Right lobe of liver (tissue), 6 donors: ENCODE results near the gene INPP5J. TPM values are rescaled to one million over a fixed set of nuclear protein-coding genes. Genes with fewer than 3 reads are reported as not detected.

Source experiments
- ATAC-seq, 4 donors: fragments of 200-7000 bp; cut with Tn5 transposase; one replicate each; pipeline ENCODE4 v1.9.1; 2020; ENCODE audit warnings: mild to moderate bottlenecking in 4 of 4, moderate library complexity in 4 of 4
- DNase-seq, 3 donors: peaks; one replicate each; pipeline ENCODE4 v3.0.0-alpha.2; 2020
- H3K27ac ChIP-seq, 3 donors: fragments of 200-600 bp; one replicate each; pipeline ENCODE4 v1.8.0; 2022
- H3K27me3 ChIP-seq, 2 donors: fragments of 200-600 bp; one replicate each; pipeline ENCODE4 v1.8.0; 2022
- H3K36me3 ChIP-seq, 4 donors: fragments of 200-600 bp; sonication (generic) in 1 of 4; one replicate each; pipeline versions ENCODE4 v1.5.1 to v1.8.0; 2017 to 2022; ENCODE audit warnings: control low read depth in 1 of 4
- H3K4me1 ChIP-seq, 4 donors: fragments of 200-600 bp; sonication (generic) in 1 of 4; one replicate each; pipeline versions ENCODE4 v1.5.1 to v1.8.0; 2017 to 2022; ENCODE audit warnings: control low read depth in 1 of 4
- H3K4me3 ChIP-seq, 3 donors: fragments of 200-600 bp; one replicate each; pipeline ENCODE4 v1.8.0; 2022
- H3K9me3 ChIP-seq, 4 donors: fragments of 200-600 bp; sonication (generic) in 1 of 4; one replicate each; pipeline versions ENCODE4 v1.5.1 to v1.8.0; 2017 to 2022; ENCODE audit warnings: control low read depth in 1 of 4
- POLR2A ChIP-seq: fragments of 450-650 bp; IDR thresholded peaks from one replicate; pipeline ENCODE4 v1.6.1; 2017; ENCODE audit warnings: antibody characterized with exemption, mild to moderate bottlenecking
- WGBS: methylation state at CpG from one replicate; pipeline ENCODE4 v1.1.6; 2018; ENCODE audit warnings: low coverage, low lambda C conversion rate; ENCODE audit not compliant: insufficient coverage; ENCODE audit errors: missing lambda C conversion rate; 5-methylcytosine and 5-hydroxymethylcytosine counted together
- intact Hi-C, 2 donors: fragments of 100-400 bp; cut with DNase I; formaldehyde crosslinking; loops; one replicate each; pipeline versions ENCODE4 v1.11.2 to v1.14.1; 2022
- total RNA-seq, 6 experiments: library from RNA; depleted of rRNA in 2 of 6; stranded (reverse); fragments of >200 nt in 2 of 6; fragmentation: NEBNext Ultra II Directional in 3 of 6; extraction: Animal tissue kit (Norgen Biotek cat#: 25700) in 3 of 6; gene quantifications; one replicate each; pipeline versions ENCODE4 v1.1.0 to v1.2.4, GENCODE V29; 2016 to 2023
- TF ChIP-seq, protein P1 (sequence below), 4 donors: fragments of 200-600 bp in 3 of 4; fragments of 450-650 bp in 1 of 4; IDR thresholded peaks; one replicate each; pipeline versions ENCODE4 v1.5.1 to v1.8.0; 2016 to 2022; ENCODE audit warnings: antibody characterized with exemption in 4 of 4, mild to moderate bottlenecking in 2 of 4
- donor health status: DM: no; HTN: yes; CAD: no.
- donor health status: DM: no; HTN: no; CAD: no.
- donor health status: DM: no; HTN: no; CAD: no.
- donor health status: DM: no; HTN: yes; CAD: no.
- donor health status: DM: no; HTN: yes; CAD: no.

INPP5J gene
- total RNA-seq, 6 experiments from 2014 or later, result 0.12 to 0.49 (median 0.26) TPM; not detected in 2

DNA sequence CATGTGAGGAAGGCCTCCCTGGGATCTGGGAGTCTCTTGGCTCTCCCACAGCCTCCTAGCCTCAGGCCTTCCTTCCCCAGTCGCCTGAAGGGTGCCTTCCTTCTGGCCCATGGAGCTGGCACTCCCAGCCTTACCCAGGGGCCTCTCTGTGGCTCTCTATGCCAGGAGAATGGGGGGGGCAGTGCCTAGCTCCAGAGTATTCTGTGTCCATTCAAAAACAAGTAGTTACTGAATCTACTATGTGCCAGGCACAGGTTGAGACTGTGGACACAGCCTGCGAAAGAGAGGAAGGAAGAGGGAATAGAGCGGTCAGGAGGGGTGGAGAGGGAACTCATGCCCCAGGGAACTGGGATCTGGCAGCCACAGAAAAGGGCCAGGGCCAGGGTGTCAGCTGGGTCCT, 20.3 kb downstream of the INPP5J start:
- intact Hi-C loops, result loop anchor here in 1 of 2 donors (10.0 kb wide), 1 partner anchor 48 kb away; no protein-coding TSS in a partner anchor

DNA sequence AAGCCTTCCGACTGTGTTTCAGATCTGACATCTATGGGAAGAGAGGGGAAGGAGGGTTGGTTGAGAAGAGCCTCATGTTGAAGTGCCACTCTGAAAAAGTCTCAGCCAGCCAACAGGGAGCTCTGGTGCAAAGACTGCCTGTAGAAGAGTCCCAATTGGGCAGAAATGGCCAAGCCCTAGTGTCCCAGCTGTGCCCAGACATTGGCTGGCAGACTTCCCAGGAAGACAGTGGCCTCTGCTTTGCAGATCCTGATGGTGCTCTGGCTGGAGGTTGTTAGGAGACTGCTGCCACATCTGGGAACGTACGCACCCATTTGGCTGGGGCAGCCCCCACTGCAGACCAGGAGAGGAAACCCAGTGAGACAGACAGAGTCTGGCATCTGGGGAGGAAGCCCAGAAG, 20.8 kb downstream of the INPP5J start:
- WGBS, result 40% methylated on average over 1 of the region's 3 CpGs
- H3K4me3 ChIP-seq, result no peak overlapping the region
- no peak overlapping the region for H3K27ac ChIP-seq
- H3K27me3 ChIP-seq, result no peaks in the 10 kb centered on the region
- DNase-seq, result no peak
- H3K4me1 ChIP-seq, result no peaks in the 10 kb centered on the region
- no peaks in the 10 kb centered on the region for H3K36me3 ChIP-seq
- intact Hi-C loops, result loop anchor here in 1 of 2 donors (10.0 kb wide), 1 partner anchor 49 kb away; no protein-coding TSS in a partner anchor
- TF ChIP-seq, protein P1, sequence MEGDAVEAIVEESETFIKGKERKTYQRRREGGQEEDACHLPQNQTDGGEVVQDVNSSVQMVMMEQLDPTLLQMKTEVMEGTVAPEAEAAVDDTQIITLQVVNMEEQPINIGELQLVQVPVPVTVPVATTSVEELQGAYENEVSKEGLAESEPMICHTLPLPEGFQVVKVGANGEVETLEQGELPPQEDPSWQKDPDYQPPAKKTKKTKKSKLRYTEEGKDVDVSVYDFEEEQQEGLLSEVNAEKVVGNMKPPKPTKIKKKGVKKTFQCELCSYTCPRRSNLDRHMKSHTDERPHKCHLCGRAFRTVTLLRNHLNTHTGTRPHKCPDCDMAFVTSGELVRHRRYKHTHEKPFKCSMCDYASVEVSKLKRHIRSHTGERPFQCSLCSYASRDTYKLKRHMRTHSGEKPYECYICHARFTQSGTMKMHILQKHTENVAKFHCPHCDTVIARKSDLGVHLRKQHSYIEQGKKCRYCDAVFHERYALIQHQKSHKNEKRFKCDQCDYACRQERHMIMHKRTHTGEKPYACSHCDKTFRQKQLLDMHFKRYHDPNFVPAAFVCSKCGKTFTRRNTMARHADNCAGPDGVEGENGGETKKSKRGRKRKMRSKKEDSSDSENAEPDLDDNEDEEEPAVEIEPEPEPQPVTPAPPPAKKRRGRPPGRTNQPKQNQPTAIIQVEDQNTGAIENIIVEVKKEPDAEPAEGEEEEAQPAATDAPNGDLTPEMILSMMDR (IDR thresholded peaks at IDR 0.05), result no peak
- no peak for TF ChIP-seq POLR2A
- peak in 1 of 4 donors; percentile 39 for ATAC-seq
- H3K9me3 ChIP-seq, result no peaks in the 10 kb centered on the region

More for the DNA sequence above, 20.3 kb downstream of the INPP5J start:
- H3K27me3 ChIP-seq, result no peaks in the 10 kb centered on the region
- H3K4me3 ChIP-seq, result no peak overlapping the region
- ATAC-seq (no peak), DNase-seq (no peak)
- TF ChIP-seq POLR2A, result no peak
- TF ChIP-seq, protein P1 (IDR thresholded peaks at IDR 0.05), result no peak
- WGBS, result 77% methylated on average over 3 of the region's 3 CpGs
- no peaks in the 10 kb centered on the region for H3K36me3 ChIP-seq
- H3K9me3 ChIP-seq, result no peaks in the 10 kb centered on the region
- H3K4me1 ChIP-seq, result no peaks in the 10 kb centered on the region
- H3K27ac ChIP-seq, result no peak overlapping the region

GRCh38 chr22:31144223-31144622, 21.5 kb downstream of the INPP5J start:
- intact Hi-C loops, result loop anchor here in 1 of 2 donors (10.0 kb wide), 1 partner anchor 49 kb away; no protein-coding TSS in a partner anchor
- no peak for DNase-seq
- TF ChIP-seq, protein P1 (IDR thresholded peaks at IDR 0.05), result no peak
- no peak for TF ChIP-seq POLR2A

GRCh38 chr22:31148488-31148887, 25.7 kb downstream of the INPP5J start:
- Histone ChIP-seq H3K36me3 (no peaks in the 10 kb centered on the region), H3K4me3 (no peak overlapping the region), H3K27me3 (no peaks in the 10 kb centered on the region), H3K9me3 (no peaks in the 10 kb centered on the region), H3K4me1 (no peaks in the 10 kb centered on the region), H3K27ac (no peak overlapping the region)
- 100% methylated on average over 1 of the region's 1 CpG for WGBS
- no peak for TF ChIP-seq POLR2A
- TF ChIP-seq, protein P1 (IDR thresholded peaks at IDR 0.05), result no peak
- intact Hi-C loops, result loop anchor here in 1 of 2 donors (10.0 kb wide), 1 partner anchor 54 kb away; no protein-coding TSS in a partner anchor
- no peak for DNase-seq
- ATAC-seq, result peak in 3 of 4 donors; percentile 34 to 58 (median 46)

More at GRCh38 chr22:31144223-31144622, 21.5 kb downstream of the INPP5J start:
- ATAC-seq, result no peak
- Histone ChIP-seq H3K9me3 (no peaks in the 10 kb centered on the region), H3K27me3 (no peaks in the 10 kb centered on the region), H3K4me3 (no peak overlapping the region), H3K27ac (no peak overlapping the region), H3K36me3 (no peaks in the 10 kb centered on the region), H3K4me1 (no peaks in the 10 kb centered on the region)
